GM12878 (cell line): ENCODE measurements around the gene OSBPL2. TPM values are rescaled to one million over a fixed set of nuclear protein-coding genes. Genes with fewer than 3 reads are reported as not detected.

Experiments used
- ATAC-seq: fragments of 200-7000 bp; cut with Tn5 transposase; 3 replicates; pipeline ENCODE4 v1.9.1; 2020; ENCODE audit warnings: mild to moderate bottlenecking, moderate library complexity
- BruUV-seq: library from RNA; stranded (reverse); fragments of 400-500 nt; replicated peaks from 2 replicates; lab custom pipeline; 2021; lab: Mats Ljungman, UMichigan
- CTCF ChIA-PET: fragments of 300-600 bp; sonication (Branson Sonifier 250); formaldehyde crosslinking; extraction: SDS; loops from one replicate; lab custom pipeline; 2021; ENCODE audit warnings: inconsistent platforms; lab: Yijun Ruan, JAX
- POLR2A ChIA-PET: fragments of 350-600 bp; formaldehyde crosslinking; extraction: SDS; loops from one replicate; lab custom pipeline; 2021; ENCODE audit warnings: inconsistent platforms; lab: Charles Lee
- RAD21 ChIA-PET: fragments of 300-600 bp; sonication (Branson Sonifier 250); formaldehyde crosslinking; loops from one replicate; lab custom pipeline; 2023; ENCODE audit warnings: antibody characterized with exemption; ENCODE audit not compliant: unreplicated experiment; lab: Charles Lee
- SMC1A ChIA-PET: fragments of 300-600 bp; sonication (Branson Sonifier 250); formaldehyde crosslinking; loops from one replicate; lab custom pipeline; 2023; ENCODE audit not compliant: unreplicated experiment, uncharacterized antibody; lab: Charles Lee
- DNase-seq: peaks from one replicate; pipeline ENCODE4 v3.0.0-alpha.2; 2011; ENCODE audit warnings: low read depth, low spot score
- FAIRE-seq: peaks from 3 replicates; lab custom pipeline; 2011; peaks lifted over from hg19 to GRCh38; lab: Jason Lieb, UNC
- H2AFZ ChIP-seq: 2 replicates; pipeline ENCODE4 v1.6.0; 2011; ENCODE audit warnings: low read depth, low read length, control low read depth; ENCODE audit not compliant: control insufficient read depth
- H3K27ac ChIP-seq: 2 replicates; pipeline ENCODE4 v1.5.1; 2011; ENCODE audit warnings: control low read depth; ENCODE audit not compliant: control insufficient read depth, insufficient read depth
- H3K27me3 ChIP-seq, 2 experiments: replicated peaks in 1 of 2; 2 replicates each; pipeline versions ENCODE4 v1.6.0 to v1.6.1; 2011; ENCODE audit warnings: low read length in 1 of 2; ENCODE audit not compliant: control insufficient read depth in 2 of 2, insufficient read depth in 2 of 2
- H3K36me3 ChIP-seq, 2 experiments: 2 replicates each; pipeline ENCODE4 v1.5.1; 2011; ENCODE audit warnings: low read length in 1 of 2; ENCODE audit not compliant: control insufficient read depth in 2 of 2, insufficient read depth in 2 of 2
- H3K4me1 ChIP-seq: 2 replicates; pipeline ENCODE4 v1.6.1; 2011; ENCODE audit warnings: mild to moderate bottlenecking, low read length, moderate library complexity, mixed read lengths; ENCODE audit not compliant: control insufficient read depth, insufficient read depth
- H3K4me2 ChIP-seq: 2 replicates; pipeline ENCODE4 v1.6.0; 2011; ENCODE audit warnings: control low read depth; ENCODE audit not compliant: control insufficient read depth, insufficient read depth
- H3K4me3 ChIP-seq: fragments of 200-600 bp; sonication (generic); 2 replicates; pipeline ENCODE4 v1.5.1; 2016
- H3K79me2 ChIP-seq: 2 replicates; pipeline ENCODE4 v1.6.0; 2011; ENCODE audit warnings: low read length; ENCODE audit not compliant: control insufficient read depth, insufficient read depth
- H3K9ac ChIP-seq: 2 replicates; pipeline ENCODE4 v1.8.0; 2011; ENCODE audit warnings: low read length, control low read depth, mixed read lengths; ENCODE audit not compliant: control insufficient read depth, insufficient read depth
- H3K9me3 ChIP-seq: replicated peaks from 3 replicates; pipeline ENCODE4 v1.5.1; 2011; ENCODE audit warnings: mild to moderate bottlenecking, low read length; ENCODE audit not compliant: control insufficient read depth, insufficient read depth
- H4K20me1 ChIP-seq: 2 replicates; pipeline ENCODE4 v1.6.0; 2011; ENCODE audit not compliant: control insufficient read depth, insufficient read depth
- ATF2 ChIP-seq: IDR thresholded peaks from 2 replicates; pipeline ENCODE4 v1.6.1; 2012; ENCODE audit warnings: low read length, inconsistent platforms
- ATF3 ChIP-seq: IDR thresholded peaks from 2 replicates; pipeline ENCODE4 v1.6.1; 2011; ENCODE audit warnings: low read depth, mild to moderate bottlenecking, low read length, moderate library complexity, borderline replicate concordance; ENCODE audit errors: extremely low read depth
- BRCA1 ChIP-seq: IDR thresholded peaks from 2 replicates; pipeline ENCODE4 v1.6.1; 2011; ENCODE audit warnings: low read depth, low read length, improper control_type of control experiment
- CEBPB ChIP-seq, 2 experiments: fragments of 150-350 bp in 1 of 2; IDR thresholded peaks; 2 replicates each; pipeline ENCODE4 v1.6.1; 2012 to 2014; ENCODE audit warnings: low read depth in 2 of 2, low read length in 2 of 2, borderline replicate concordance in 1 of 2, inconsistent platforms in 1 of 2
- EED ChIP-seq: sonication (generic); IDR thresholded peaks from 2 replicates; pipeline ENCODE4 v1.6.1; 2016; ENCODE audit warnings: antibody characterized with exemption, low read depth
- EGR1 ChIP-seq, 2 experiments: IDR thresholded peaks; 1 replicate in 1 of 2; 2 replicates in 1 of 2; pipeline ENCODE4 v1.6.1; 2011 to 2012; ENCODE audit warnings: low read depth in 2 of 2, low read length in 2 of 2, borderline replicate concordance in 1 of 2, mild to moderate bottlenecking in 1 of 2, moderate library complexity in 1 of 2
- ETV6 ChIP-seq, 2 experiments: fragments of 450-650 bp in 1 of 2; IDR thresholded peaks in 1 of 2; conservative IDR thresholded peaks in 1 of 2; 2 replicates each; pipeline ENCODE4 v1.6.1; 2014; ENCODE audit warnings: antibody characterized with exemption in 1 of 2, borderline replicate concordance in 1 of 2, low read depth in 1 of 2, mild to moderate bottlenecking in 1 of 2, moderate library complexity in 1 of 2
- FOXM1 ChIP-seq: IDR thresholded peaks from 2 replicates; pipeline ENCODE4 v1.6.1; 2012; ENCODE audit warnings: low read depth, mild to moderate bottlenecking, inconsistent platforms, low read length, moderate library complexity
- GABPA ChIP-seq: IDR thresholded peaks from 2 replicates; pipeline ENCODE4 v1.6.1; 2014; ENCODE audit warnings: antibody characterized with exemption, low read depth, mild to moderate bottlenecking, inconsistent platforms
- IKZF2 ChIP-seq, 2 experiments: fragments of 450-650 bp; IDR thresholded peaks; 2 replicates each; pipeline ENCODE4 v1.6.1; 2017; ENCODE audit warnings: mild to moderate bottlenecking in 2 of 2, moderate library complexity in 2 of 2
- MLLT1 ChIP-seq: fragments of 450-650 bp; IDR thresholded peaks from 2 replicates; pipeline ENCODE4 v1.6.1; 2016; ENCODE audit warnings: mild to moderate bottlenecking
- PRDM15 ChIP-seq: fragments of 450-650 bp; formaldehyde crosslinking; IDR thresholded peaks from 2 replicates; pipeline ENCODE4 v1.4.0; 2020; ENCODE audit warnings: mild to moderate bottlenecking, moderate library complexity
- SPI1 ChIP-seq: IDR thresholded peaks from 2 replicates; pipeline ENCODE4 v1.6.1; 2011; ENCODE audit warnings: low read depth, mild to moderate bottlenecking, low read length, moderate library complexity, borderline replicate concordance; ENCODE audit not compliant: insufficient read depth
- SREBF2 ChIP-seq: IDR thresholded peaks from 2 replicates; pipeline ENCODE4 v1.6.1; 2012; ENCODE audit warnings: mild to moderate bottlenecking, low read length
- SRF ChIP-seq, 2 experiments: IDR thresholded peaks; 2 replicates each; pipeline ENCODE4 v1.6.1; 2011; ENCODE audit warnings: low read depth in 2 of 2, low read length in 2 of 2, mild to moderate bottlenecking in 1 of 2, moderate library complexity in 1 of 2
- WRNIP1 ChIP-seq: IDR thresholded peaks from 2 replicates; pipeline ENCODE4 v1.6.1; 2011; ENCODE audit warnings: low read depth, low read length, improper control_type of control experiment, borderline replicate concordance
- ZNF274 ChIP-seq: IDR thresholded peaks from one replicate; pipeline ENCODE4 v1.8.0; 2011; ENCODE audit not compliant: insufficient read length, insufficient read depth
- WGBS: methylation state at CpG from one replicate; pipeline ENCODE4 v1.1.6; 2016; ENCODE audit warnings: low lambda C conversion rate; ENCODE audit not compliant: insufficient replicate concordance, insufficient coverage; ENCODE audit errors: missing lambda C conversion rate; 5-methylcytosine and 5-hydroxymethylcytosine counted together
- in situ Hi-C: fragments of 300-500 bp; cut with MboI; formaldehyde crosslinking; loops from 9 replicates; pipeline ENCODE4 v1.14.3; 2018; ENCODE audit warnings: mixed read lengths
- intact Hi-C: fragments of 100-400 bp; cut with micrococcal nuclease; formaldehyde crosslinking; loops from one replicate; pipeline ENCODE4 v1.14.2; 2022; ENCODE audit not compliant: unreplicated experiment
- polyA plus RNA-seq, 11 experiments: library from polyadenylated mRNA; depleted of rRNA in 4 of 11; unstranded in 6 of 11; stranded (reverse) in 5 of 11; fragments of >200 nt; fragmentation: Nextera tagmentation in 4 of 11; fragmentation: Illumina TruSeq in 1 of 11; extraction: Ambion mirVana in 4 of 11; extraction: Trizol in 1 of 11; gene quantifications; 1 replicate in 1 of 11; 2 replicates in 10 of 11; pipeline versions ENCODE4 v1.2.1 to v1.2.3, GENCODE V29; 2011 to 2016; ENCODE audit warnings: inconsistent platforms in 2 of 11, missing spikeins in 2 of 11, low read depth in 1 of 11
- total RNA-seq, 4 experiments: library from RNA; depleted of rRNA in 3 of 4; stranded (reverse); fragments of >200 nt in 3 of 4; fragmentation: Illumina TruSeq in 1 of 4; extraction: Trizol in 1 of 4; gene quantifications; 2 replicates each; pipeline versions ENCODE4 v1.2.1 to v1.2.3, GENCODE V29; 2013 to 2021

Gene OSBPL2
- total and polyA plus RNA-seq, 10 of the 15 experiments (the other 5 are each of a cell fraction or from before 2014, with no cell fraction given) = 2.8 to 22.3 (median 14.7) TPM

- no peak for ATAC-seq
- no peak overlapping the region for H3K4me3 ChIP-seq
- in situ Hi-C loops = no loop called here
- BruUV-seq = no TSS peak
- H3K4me2 ChIP-seq = no peak overlapping the region
- peaks cover 14% of the 10 kb centered on the region in 2 experiments for H3K36me3 ChIP-seq
- no peak overlapping the region for H2AFZ ChIP-seq
- no peaks in the 10 kb centered on the region for H3K27me3 ChIP-seq
- no peaks in the 10 kb centered on the region; the same call in 2 of the 3 replicates for H3K9me3 ChIP-seq
- H3K9ac ChIP-seq = no peak overlapping the region
- RAD21 ChIA-PET = no interaction called here
- no peak for DNase-seq
- SMC1A ChIA-PET = no interaction called here
- 83% methylated on average over 7 of the region's 7 CpGs for WGBS
- CTCF ChIA-PET = no interaction called here
- FAIRE-seq = no peak
- no peaks in the 10 kb centered on the region for H3K79me2 ChIP-seq
- no peak overlapping the region for H3K27ac ChIP-seq
- intact Hi-C loops = no loop called here
- H3K4me1 ChIP-seq = no peaks in the 10 kb centered on the region
- POLR2A ChIA-PET = no interaction called here
- H4K20me1 ChIP-seq = no peaks in the 10 kb centered on the region
- TF ChIP-seq SRF (IDR thresholded peaks at IDR 0.05; ENCODE audit: low read depth in 2 of 2, low read length in 2 of 2) (no peak), ATF2 (no peak), BRCA1 (no peak), IKZF2 (IDR thresholded peaks at IDR 0.05) (no peak), SPI1 (no peak), MLLT1 (no peak), GABPA (no peak), WRNIP1 (no peak), PRDM15 (CRISPR knock-in tag) (no peak), FOXM1 (no peak), ATF3 (no peak), CEBPB (IDR thresholded peaks at IDR 0.05; ENCODE audit: borderline replicate concordance in 1 of 2, low read depth in 2 of 2, low read length in 2 of 2) (no peak), EED (no peak), ZNF274 (no peak), SREBF2 (no peak), ETV6 (conservative IDR thresholded peaks at IDR 0.05 in 1 of 2, IDR thresholded peaks at IDR 0.05 in 1 of 2; ENCODE audit: borderline replicate concordance in 1 of 2, low read depth in 1 of 2) (no peak), EGR1 (IDR thresholded peaks at IDR 0.05; ENCODE audit: borderline replicate concordance in 1 of 2, low read depth in 2 of 2, low read length in 2 of 2) (no peak)
Observed at GRCh38 chr20:62268228-62268900, 30.0 kb downstream of the OSBPL2 start.
